ENCODE results near the gene TFAM.

Gene TFAM

DNA sequence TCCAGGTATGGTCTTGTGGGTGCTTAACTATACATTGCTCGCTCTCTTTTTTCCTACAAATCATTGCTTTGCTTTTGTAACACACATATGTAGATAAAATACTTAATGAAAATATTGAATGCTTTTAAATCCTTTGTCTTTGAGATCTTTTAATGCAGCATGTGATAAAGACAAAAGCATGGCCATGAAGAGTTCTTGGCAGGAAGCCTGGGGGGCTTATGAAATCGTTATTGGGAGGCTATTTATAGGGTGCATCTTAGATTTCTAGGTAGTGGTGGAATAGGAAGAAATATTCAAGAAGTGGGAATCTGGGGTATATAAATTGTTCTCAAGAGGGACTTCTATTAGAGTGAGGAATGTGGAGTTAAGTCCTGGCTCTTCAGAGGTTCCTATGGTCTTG is 28.5 kb upstream of the TFAM start:
- no peaks in the 10 kb centered on the region for H3K27me3 ChIP-seq (replicated peaks; ENCODE audit: control insufficient read depth, insufficient read depth, low read length)
- H3K9me3 ChIP-seq (ENCODE audit: control insufficient read depth, low read length) = no peaks in the 10 kb centered on the region
- H3K4me1 ChIP-seq (ENCODE audit: control insufficient read depth, insufficient read depth, low read length) = peaks cover 15% of the 10 kb centered on the region
- H3K36me3 ChIP-seq (ENCODE audit: control insufficient read depth, insufficient read depth, low read length, severe bottlenecking) = no peaks in the 10 kb centered on the region
- H3K4me3 ChIP-seq (ENCODE audit: low read length) = no peak overlapping the region
- no peak overlapping the region for H3K9ac ChIP-seq (ENCODE audit: low read length)
- DNase-seq (ENCODE audit: low read depth) = no peak

DNA sequence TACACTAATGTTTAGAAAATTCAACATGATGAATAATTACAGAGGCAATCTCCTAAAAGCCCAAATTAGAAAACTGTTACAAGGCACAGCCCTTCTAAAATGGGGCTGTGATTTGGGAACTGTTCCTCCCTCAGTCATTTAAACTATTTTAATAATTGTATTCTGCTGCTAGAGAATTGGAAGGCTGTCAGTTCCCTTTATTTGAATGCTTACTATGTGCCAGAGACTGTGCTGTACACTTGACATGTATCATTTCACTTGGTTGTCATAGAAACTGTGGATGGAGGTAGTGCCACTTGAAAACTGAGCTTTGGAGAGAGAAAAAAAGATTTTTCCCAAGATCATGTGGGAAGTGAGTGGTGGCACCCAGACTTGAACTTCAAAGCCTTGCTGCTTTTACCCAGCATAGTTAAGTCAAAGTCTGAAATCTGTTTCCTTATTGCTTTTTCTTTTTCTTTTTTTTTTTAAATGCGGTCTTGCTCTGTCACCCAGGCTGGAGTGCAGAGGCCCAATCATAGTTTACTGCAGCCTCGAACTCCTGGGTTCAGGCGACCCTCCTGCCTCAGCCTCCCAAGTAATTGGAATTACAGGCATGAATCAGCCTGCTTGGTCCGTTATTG is 26.8 kb upstream of the TFAM start:
- peaks cover 5% of the 10 kb centered on the region for H3K36me3 ChIP-seq (ENCODE audit: control insufficient read depth, insufficient read depth, low read length, severe bottlenecking)
- H3K9ac ChIP-seq (ENCODE audit: low read length) = no peak overlapping the region
- DNase-seq (ENCODE audit: low read depth) = no peak
- H3K4me1 ChIP-seq (ENCODE audit: control insufficient read depth, insufficient read depth, low read length) = peaks cover 21% of the 10 kb centered on the region
- no peaks in the 10 kb centered on the region for H3K27me3 ChIP-seq (replicated peaks; ENCODE audit: control insufficient read depth, insufficient read depth, low read length)
- no peaks in the 10 kb centered on the region for H3K9me3 ChIP-seq (ENCODE audit: control insufficient read depth, low read length)
- no peak overlapping the region for H3K4me3 ChIP-seq (ENCODE audit: low read length)

DNA sequence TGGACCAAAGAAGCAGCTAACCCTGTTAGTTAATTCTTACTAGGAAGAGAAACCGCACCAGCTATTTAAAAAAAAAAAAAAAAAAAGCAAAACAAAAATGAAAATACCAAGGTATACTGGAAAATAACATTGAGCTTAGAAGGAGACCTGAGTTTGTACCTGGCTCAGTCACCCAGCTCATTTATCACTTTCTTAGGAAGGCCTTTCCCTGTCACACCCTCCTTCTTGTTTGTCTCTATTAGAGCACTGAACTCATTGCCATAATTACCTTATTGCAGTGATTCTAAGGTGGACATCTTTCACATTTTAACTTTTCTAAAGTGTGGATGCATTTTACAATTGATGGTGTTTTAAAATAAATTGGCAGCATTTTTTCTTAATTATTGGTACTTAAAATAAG is 26.3 kb upstream of the TFAM start:
- peaks cover 10% of the 10 kb centered on the region for H3K36me3 ChIP-seq (ENCODE audit: control insufficient read depth, insufficient read depth, low read length, severe bottlenecking)
- H3K4me1 ChIP-seq (ENCODE audit: control insufficient read depth, insufficient read depth, low read length) = peaks cover 21% of the 10 kb centered on the region
- H3K9ac ChIP-seq (ENCODE audit: low read length) = no peak overlapping the region
- H3K4me3 ChIP-seq (ENCODE audit: low read length) = no peak overlapping the region
- DNase-seq (ENCODE audit: low read depth) = no peak
- H3K9me3 ChIP-seq (ENCODE audit: control insufficient read depth, low read length) = no peaks in the 10 kb centered on the region
- no peaks in the 10 kb centered on the region for H3K27me3 ChIP-seq (replicated peaks; ENCODE audit: control insufficient read depth, insufficient read depth, low read length)

DNA sequence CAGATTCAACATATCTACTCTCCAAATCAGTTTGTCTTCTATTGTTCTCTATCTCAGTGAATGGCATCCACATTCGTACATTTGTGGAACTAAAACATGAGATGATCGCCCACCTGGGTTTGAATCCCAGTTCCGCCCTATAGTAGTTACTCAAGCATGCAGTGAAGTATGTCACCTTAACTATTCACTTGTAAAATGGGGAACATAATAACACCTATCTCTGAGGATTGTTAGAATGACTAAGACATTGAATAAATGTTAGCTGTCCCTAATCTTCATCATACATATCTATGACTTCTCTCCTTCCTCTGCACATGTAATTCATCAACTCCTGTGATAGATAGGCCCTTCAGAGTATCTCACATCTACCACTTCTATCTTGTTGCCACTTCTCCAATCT is 25.7 kb upstream of the TFAM start:
- no peak overlapping the region for H3K4me3 ChIP-seq (ENCODE audit: low read length)
- no peak for DNase-seq (ENCODE audit: low read depth)
- H3K36me3 ChIP-seq (ENCODE audit: control insufficient read depth, insufficient read depth, low read length, severe bottlenecking) = peaks cover 16% of the 10 kb centered on the region
- H3K4me1 ChIP-seq (ENCODE audit: control insufficient read depth, insufficient read depth, low read length) = peaks cover 21% of the 10 kb centered on the region
- no peak overlapping the region for H3K9ac ChIP-seq (ENCODE audit: low read length)
- H3K27me3 ChIP-seq (replicated peaks; ENCODE audit: control insufficient read depth, insufficient read depth, low read length) = no peaks in the 10 kb centered on the region
- no peaks in the 10 kb centered on the region for H3K9me3 ChIP-seq (ENCODE audit: control insufficient read depth, low read length)

DNA sequence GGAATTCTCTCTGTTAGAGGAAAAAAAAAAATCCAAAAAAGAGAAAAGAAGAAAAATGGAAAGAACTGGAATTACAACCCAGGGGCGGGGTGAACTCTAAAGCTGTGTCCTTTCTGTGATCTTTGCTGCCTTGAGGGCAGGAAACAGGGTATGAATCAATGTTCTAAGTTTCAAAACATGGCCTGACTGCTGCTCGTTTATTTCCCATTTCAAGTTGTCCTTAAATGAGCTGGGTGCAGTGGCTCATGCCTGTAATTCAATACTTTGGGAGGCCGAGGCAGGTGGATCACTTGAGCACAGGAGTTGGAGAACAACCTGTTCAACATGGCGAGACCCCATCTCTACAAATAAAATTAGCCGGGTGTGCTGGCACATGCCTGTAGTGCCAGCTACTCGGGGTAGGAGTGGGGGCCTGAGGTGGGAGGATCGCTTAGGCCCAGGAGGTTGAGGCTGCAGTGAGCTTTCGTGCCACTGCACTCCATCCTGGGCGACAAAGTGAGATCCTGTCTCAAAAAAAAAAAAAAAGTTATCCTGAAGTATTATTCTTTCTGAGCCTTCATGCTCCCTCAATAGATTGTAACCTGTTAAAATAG is 24.7 kb upstream of the TFAM start:
- peaks cover 20% of the 10 kb centered on the region for H3K36me3 ChIP-seq (ENCODE audit: control insufficient read depth, insufficient read depth, low read length, severe bottlenecking)
- peaks cover 21% of the 10 kb centered on the region for H3K4me1 ChIP-seq (ENCODE audit: control insufficient read depth, insufficient read depth, low read length)
- H3K9ac ChIP-seq (ENCODE audit: low read length) = no peak overlapping the region
- H3K9me3 ChIP-seq (ENCODE audit: control insufficient read depth, low read length) = no peaks in the 10 kb centered on the region
- no peaks in the 10 kb centered on the region for H3K27me3 ChIP-seq (replicated peaks; ENCODE audit: control insufficient read depth, insufficient read depth, low read length)
- DNase-seq (ENCODE audit: low read depth) = peak; percentile 17
- H3K4me3 ChIP-seq (ENCODE audit: low read length) = no peak overlapping the region

DNA sequence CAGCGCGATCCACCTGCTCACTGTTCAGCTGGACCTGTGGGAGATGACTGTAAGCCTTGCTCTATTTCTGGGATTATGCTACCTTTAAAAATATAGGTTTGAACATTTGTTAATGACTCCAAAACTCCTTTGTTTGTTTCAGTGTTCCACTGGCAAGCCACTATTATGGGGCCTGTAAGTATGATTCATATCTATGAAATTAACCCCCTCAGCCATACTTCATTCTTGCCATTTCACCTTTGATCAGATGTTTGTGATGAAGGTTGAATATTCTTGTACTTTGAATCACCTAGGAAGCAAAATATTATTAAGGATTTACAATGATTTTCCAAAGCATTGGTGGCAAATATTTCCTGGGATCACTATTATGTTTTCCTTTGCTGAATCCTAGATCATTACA is 23.9 kb upstream of the TFAM start:
- no peaks in the 10 kb centered on the region for H3K9me3 ChIP-seq (ENCODE audit: control insufficient read depth, low read length)
- peak overlapping the region; percentile 33 for H3K9ac ChIP-seq (ENCODE audit: low read length)
- H3K36me3 ChIP-seq (ENCODE audit: control insufficient read depth, insufficient read depth, low read length, severe bottlenecking) = peaks cover 20% of the 10 kb centered on the region
- no peak for DNase-seq (ENCODE audit: low read depth)
- H3K4me1 ChIP-seq (ENCODE audit: control insufficient read depth, insufficient read depth, low read length) = peaks cover 21% of the 10 kb centered on the region
- H3K27me3 ChIP-seq (replicated peaks; ENCODE audit: control insufficient read depth, insufficient read depth, low read length) = no peaks in the 10 kb centered on the region
- no peak overlapping the region for H3K4me3 ChIP-seq (ENCODE audit: low read length)

DNA sequence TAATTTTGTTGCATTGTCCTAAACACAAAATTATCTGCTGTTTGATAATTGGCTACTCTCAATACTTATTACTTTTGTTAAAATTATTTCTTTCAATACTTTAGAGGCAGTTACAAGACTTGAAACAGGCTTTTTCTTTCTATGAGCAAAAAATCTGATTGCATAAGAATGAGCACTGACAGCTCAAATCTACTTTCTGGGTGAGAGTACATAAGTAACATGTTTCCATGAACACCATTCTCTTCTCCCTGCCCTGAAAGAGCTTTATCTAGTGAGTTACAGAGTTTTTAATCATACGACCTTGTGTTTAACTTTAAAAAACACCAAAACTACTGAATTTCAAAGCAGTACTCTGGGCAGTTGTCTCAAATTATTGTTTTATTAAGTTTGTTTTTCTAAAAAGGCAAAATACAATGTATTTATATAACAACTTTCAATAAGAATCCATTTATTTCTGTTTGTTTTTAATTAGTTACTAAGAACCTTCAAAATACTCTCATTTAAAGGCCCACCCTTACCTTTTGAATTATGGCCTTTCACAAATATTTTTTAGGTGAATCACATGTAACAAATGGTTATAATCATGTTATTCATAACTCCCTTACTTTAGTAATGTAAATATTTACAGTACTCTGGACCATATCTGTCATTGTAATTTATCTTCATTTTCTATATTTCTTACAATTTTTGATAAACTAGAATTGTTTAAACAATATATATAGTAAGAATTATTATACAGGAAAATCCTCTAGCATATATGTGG is 23.0 kb upstream of the TFAM start:
- Histone ChIP-seq H3K4me1 (ENCODE audit: control insufficient read depth, insufficient read depth, low read length) (peaks cover 17% of the 10 kb centered on the region), H3K36me3 (ENCODE audit: control insufficient read depth, insufficient read depth, low read length, severe bottlenecking) (peaks cover 23% of the 10 kb centered on the region), H3K27me3 (replicated peaks; ENCODE audit: control insufficient read depth, insufficient read depth, low read length) (no peaks in the 10 kb centered on the region), H3K4me3 (ENCODE audit: low read length) (no peak overlapping the region), H3K9ac (ENCODE audit: low read length) (peak overlapping the region; percentile 33), H3K9me3 (ENCODE audit: control insufficient read depth, low read length) (no peaks in the 10 kb centered on the region)
- peak; percentile 43 for DNase-seq (ENCODE audit: low read depth)

DNA sequence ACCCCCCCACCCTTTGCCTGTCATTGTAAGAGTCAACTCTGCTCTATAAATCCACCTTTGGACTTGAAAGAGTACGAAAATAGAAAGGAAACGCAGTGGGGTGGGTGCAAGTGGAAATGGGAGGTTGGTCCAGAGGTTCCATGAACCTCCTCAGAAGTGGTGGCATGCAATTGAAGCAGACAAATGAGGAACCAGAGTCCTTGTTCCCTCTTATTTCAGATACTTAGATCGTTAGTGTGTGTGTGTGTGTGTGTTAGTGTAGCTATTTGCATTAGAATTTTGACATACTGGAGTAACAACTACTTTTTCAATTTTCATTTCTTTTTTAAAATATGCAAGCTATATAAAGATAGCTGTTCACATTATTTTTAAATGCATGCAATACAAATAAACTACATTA is 18.1 kb upstream of the TFAM start:
- H3K4me3 ChIP-seq (ENCODE audit: low read length) = no peak overlapping the region
- H3K9ac ChIP-seq (ENCODE audit: low read length) = no peak overlapping the region
- no peaks in the 10 kb centered on the region for H3K9me3 ChIP-seq (ENCODE audit: control insufficient read depth, low read length)
- peaks cover 42% of the 10 kb centered on the region for H3K36me3 ChIP-seq (ENCODE audit: control insufficient read depth, insufficient read depth, low read length, severe bottlenecking)
- H3K27me3 ChIP-seq (replicated peaks; ENCODE audit: control insufficient read depth, insufficient read depth, low read length) = no peaks in the 10 kb centered on the region
- no peak for DNase-seq (ENCODE audit: low read depth)
- peaks cover 6% of the 10 kb centered on the region for H3K4me1 ChIP-seq (ENCODE audit: control insufficient read depth, insufficient read depth, low read length)

DNA sequence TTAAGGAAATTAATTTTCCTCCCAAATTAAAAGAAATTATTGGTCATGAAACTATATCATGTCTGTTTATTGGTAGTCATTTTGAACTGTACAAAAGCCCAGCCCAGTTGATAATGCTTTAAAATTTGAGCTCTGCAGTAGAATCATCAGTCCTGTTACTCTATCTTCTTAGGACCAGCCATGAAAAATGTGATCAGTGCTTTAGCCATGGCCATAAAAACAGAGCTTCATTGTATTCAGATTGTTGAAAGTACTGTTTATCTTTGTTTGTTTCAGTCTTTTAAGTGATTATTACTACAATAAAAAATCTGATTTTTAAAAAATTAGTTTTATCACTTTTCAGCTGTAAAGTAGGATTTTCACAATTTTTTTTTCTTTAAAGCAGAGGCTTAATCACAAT is 13.7 kb upstream of the TFAM start:
- Histone ChIP-seq H3K9ac (ENCODE audit: low read length) (no peak overlapping the region), H3K36me3 (ENCODE audit: control insufficient read depth, insufficient read depth, low read length, severe bottlenecking) (peaks cover 22% of the 10 kb centered on the region), H3K9me3 (ENCODE audit: control insufficient read depth, low read length) (no peaks in the 10 kb centered on the region), H3K4me1 (ENCODE audit: control insufficient read depth, insufficient read depth, low read length) (no peaks in the 10 kb centered on the region), H3K4me3 (ENCODE audit: low read length) (no peak overlapping the region), H3K27me3 (replicated peaks; ENCODE audit: control insufficient read depth, insufficient read depth, low read length) (no peaks in the 10 kb centered on the region)
- no peak for DNase-seq (ENCODE audit: low read depth)

DNA sequence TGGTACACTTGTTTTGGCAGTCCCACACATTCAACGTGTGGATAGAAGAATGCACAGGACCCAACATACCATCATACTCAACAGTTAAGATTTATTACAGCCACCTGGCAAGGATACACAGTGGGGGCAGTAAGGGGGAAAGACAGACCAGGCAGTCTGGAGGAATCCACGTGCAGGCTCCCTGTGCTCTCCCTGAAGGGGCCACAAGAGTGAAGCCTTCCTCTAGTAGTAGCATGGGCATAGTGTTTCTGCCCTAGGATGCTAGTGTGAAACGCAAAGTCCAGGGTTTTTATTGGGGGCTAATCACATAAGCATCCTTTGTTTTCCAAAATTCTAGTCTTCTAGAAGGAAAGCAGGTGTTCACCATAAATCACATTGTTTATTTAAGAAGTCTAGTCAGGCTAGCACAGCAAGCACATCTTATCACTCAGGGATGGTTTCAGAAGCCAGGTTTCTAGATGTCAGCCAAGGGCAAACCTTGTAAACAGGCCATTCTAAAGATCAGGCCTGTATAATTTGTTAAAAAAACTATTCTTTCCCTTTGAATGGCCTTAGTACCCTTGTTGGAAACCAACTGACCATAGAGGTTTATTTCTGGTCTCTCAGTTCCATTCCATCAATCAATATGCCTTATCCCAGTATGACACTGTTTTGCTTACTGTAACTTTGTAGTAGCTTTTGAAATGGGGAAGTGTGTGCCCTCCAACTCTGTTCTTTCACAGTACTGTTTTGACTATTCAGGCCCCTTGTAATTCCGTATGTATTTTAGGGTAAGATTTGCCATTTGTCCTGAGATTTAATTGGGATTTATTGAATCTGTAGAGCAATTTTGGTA is 12.4 kb upstream of the TFAM start:
- Histone ChIP-seq H3K36me3 (ENCODE audit: control insufficient read depth, insufficient read depth, low read length, severe bottlenecking) (peaks cover 19% of the 10 kb centered on the region), H3K4me3 (ENCODE audit: low read length) (no peak overlapping the region), H3K9ac (ENCODE audit: low read length) (no peak overlapping the region), H3K27me3 (replicated peaks; ENCODE audit: control insufficient read depth, insufficient read depth, low read length) (no peaks in the 10 kb centered on the region), H3K4me1 (ENCODE audit: control insufficient read depth, insufficient read depth, low read length) (no peaks in the 10 kb centered on the region), H3K9me3 (ENCODE audit: control insufficient read depth, low read length) (no peaks in the 10 kb centered on the region)
- no peak for DNase-seq (ENCODE audit: low read depth)

DNA sequence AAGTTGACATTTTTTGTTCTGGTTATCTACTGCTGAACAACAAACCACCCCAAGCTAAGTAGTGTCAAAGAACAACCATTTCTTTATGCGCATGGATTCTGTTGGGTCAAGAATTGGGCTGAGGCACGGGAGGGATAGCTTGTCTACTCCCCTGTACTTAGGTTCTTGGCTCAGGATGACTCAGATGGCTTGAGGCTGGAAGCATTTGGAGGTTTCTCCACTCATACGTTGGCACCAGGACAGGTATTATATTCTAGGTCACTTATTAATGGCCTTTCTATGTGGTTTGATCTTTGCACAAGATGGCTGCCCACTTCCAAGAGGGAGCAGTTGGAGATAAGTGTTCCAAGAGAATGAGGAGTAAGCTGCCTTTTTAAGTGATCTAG is 11.8 kb upstream of the TFAM start:
- Histone ChIP-seq H3K36me3 (ENCODE audit: control insufficient read depth, insufficient read depth, low read length, severe bottlenecking) (peaks cover 14% of the 10 kb centered on the region), H3K4me3 (ENCODE audit: low read length) (no peak overlapping the region), H3K9ac (ENCODE audit: low read length) (no peak overlapping the region), H3K9me3 (ENCODE audit: control insufficient read depth, low read length) (no peaks in the 10 kb centered on the region), H3K27me3 (replicated peaks; ENCODE audit: control insufficient read depth, insufficient read depth, low read length) (no peaks in the 10 kb centered on the region), H3K4me1 (ENCODE audit: control insufficient read depth, insufficient read depth, low read length) (no peaks in the 10 kb centered on the region)
- DNase-seq (ENCODE audit: low read depth) = no peak
